Nephron (organoid): ENCODE data around the gene ARIH2.

ENCODE experiments used
- H3K27ac Mint-ChIP-seq, 3 experiments: 2 replicates each; pipeline ENCODE4 v1.8.0; 2020; ENCODE audit warnings: mixed read lengths in 3 of 3, mild to moderate bottlenecking in 2 of 3, moderate library complexity in 1 of 3
- H3K27me3 Mint-ChIP-seq: 2 replicates; pipeline ENCODE4 v1.8.0; 2021; ENCODE audit warnings: low read depth, mild to moderate bottlenecking, moderate library complexity, mixed read lengths
- H3K36me3 Mint-ChIP-seq: 2 replicates; pipeline ENCODE4 v1.8.0; 2020; ENCODE audit warnings: low read depth, mixed read lengths
- H3K4me1 Mint-ChIP-seq: 2 replicates; pipeline ENCODE4 v1.8.0; 2020; ENCODE audit warnings: mixed read lengths
- H3K4me3 Mint-ChIP-seq, 3 experiments: 2 replicates each; pipeline ENCODE4 v1.8.0; 2020; ENCODE audit warnings: mild to moderate bottlenecking in 3 of 3, mixed read lengths in 3 of 3, moderate library complexity in 2 of 3
- H3K9me3 Mint-ChIP-seq: 2 replicates; pipeline ENCODE4 v1.8.0; 2020; ENCODE audit warnings: mixed read lengths
- CTCF ChIP-seq, 3 experiments: fragments of 200-600 bp; sonication (generic); IDR thresholded peaks; one replicate each; pipeline ENCODE4 v1.5.0; 2021; ENCODE audit warnings: antibody characterized with exemption in 3 of 3; ENCODE audit not compliant: unreplicated experiment in 3 of 3

ARIH2 gene

GRCh38 chr3:49019941-49020329 lies 101.3 kb downstream of the ARIH2 start:
- peaks cover 3% of the 10 kb centered on the region for H3K27me3 Mint-ChIP-seq
- peak overlapping the region; percentile 96 to 98 (median 98) for H3K4me3 Mint-ChIP-seq
- peak overlapping the region; percentile 51 to 76 (median 74) for H3K27ac Mint-ChIP-seq
- peaks cover 29% of the 10 kb centered on the region for H3K36me3 Mint-ChIP-seq
- no peak for TF ChIP-seq CTCF (IDR thresholded peaks at IDR 0.05; ENCODE audit: unreplicated experiment in 3 of 3)
- no peaks in the 10 kb centered on the region for H3K9me3 Mint-ChIP-seq
- peaks cover 15% of the 10 kb centered on the region for H3K4me1 Mint-ChIP-seq

- H3K4me3 Mint-ChIP-seq = peak overlapping the region; percentile 96 to 98 (median 98)
- H3K27me3 Mint-ChIP-seq = peaks cover 3% of the 10 kb centered on the region
- H3K9me3 Mint-ChIP-seq = no peaks in the 10 kb centered on the region
- H3K27ac Mint-ChIP-seq = peak overlapping the region; percentile 74 to 96 (median 95)
- TF ChIP-seq CTCF (IDR thresholded peaks at IDR 0.05; ENCODE audit: unreplicated experiment in 3 of 3) = no peak
- peaks cover 19% of the 10 kb centered on the region for H3K4me1 Mint-ChIP-seq
- peaks cover 29% of the 10 kb centered on the region for H3K36me3 Mint-ChIP-seq
Observed at GRCh38 chr3:49020330-49021212, 101.9 kb downstream of the ARIH2 start.

GRCh38 chr3:49021213-49021812 lies 102.7 kb downstream of the ARIH2 start:
- peaks cover 22% of the 10 kb centered on the region for H3K4me1 Mint-ChIP-seq
- H3K4me3 Mint-ChIP-seq = peak overlapping the region; percentile 96 to 98 (median 98)
- peaks cover 32% of the 10 kb centered on the region for H3K36me3 Mint-ChIP-seq
- peak overlapping the region; percentile 95 to 99 (median 96) for H3K27ac Mint-ChIP-seq
- H3K27me3 Mint-ChIP-seq = no peaks in the 10 kb centered on the region
- no peaks in the 10 kb centered on the region for H3K9me3 Mint-ChIP-seq
- no peak for TF ChIP-seq CTCF (IDR thresholded peaks at IDR 0.05; ENCODE audit: unreplicated experiment in 3 of 3)

- no peaks in the 10 kb centered on the region for H3K9me3 Mint-ChIP-seq
- H3K27ac Mint-ChIP-seq = peak within 1 kb of the TSS; percentile 95 to 99 (median 96)
- peaks cover 24% of the 10 kb centered on the region for H3K4me1 Mint-ChIP-seq
- no peaks in the 10 kb centered on the region for H3K27me3 Mint-ChIP-seq
- peak; percentile 97 to 100 (median 97) for TF ChIP-seq CTCF (IDR thresholded peaks at IDR 0.05; ENCODE audit: unreplicated experiment in 3 of 3)
- peak within 1 kb of the TSS; percentile 96 to 98 (median 98) for H3K4me3 Mint-ChIP-seq
- peaks cover 36% of the 10 kb centered on the region for H3K36me3 Mint-ChIP-seq
Observed at GRCh38 chr3:49021813-49022687, 103.4 kb downstream of the ARIH2 start, which contains the start of gene NDUFAF3. NDUFAF3 (plus strand) TSS chr3:49022121; CDS start chr3:49022145, 24 bp downstream.

- H3K9me3 Mint-ChIP-seq = no peaks in the 10 kb centered on the region
- H3K27me3 Mint-ChIP-seq = no peaks in the 10 kb centered on the region
- H3K36me3 Mint-ChIP-seq = peaks cover 38% of the 10 kb centered on the region
- H3K4me3 Mint-ChIP-seq = peak overlapping the region; percentile 95 to 98 (median 96)
- H3K27ac Mint-ChIP-seq = peak overlapping the region; percentile 75 to 96 (median 95)
- H3K4me1 Mint-ChIP-seq = peaks cover 30% of the 10 kb centered on the region
- no peak for TF ChIP-seq CTCF (IDR thresholded peaks at IDR 0.05; ENCODE audit: unreplicated experiment in 3 of 3)
Observed at GRCh38 chr3:49022688-49023171, 104.1 kb downstream of the ARIH2 start.
